Parathyroid adenoma (tissue), 2 donors: ENCODE results near the gene PHF1.

Experiments
- H2AFZ ChIP-seq: fragments of 300-600 bp; sonication (generic); one replicate; pipeline ENCODE4 v1.7.0; 2017; ENCODE audit warnings: antibody characterized with exemption, mild to moderate bottlenecking
- H3K27ac ChIP-seq: fragments of 300-600 bp; sonication (generic); one replicate; pipeline ENCODE4 v1.7.0; 2017
- H3K27me3 ChIP-seq: fragments of 300-600 bp; sonication (generic); one replicate; pipeline ENCODE4 v1.7.0; 2017; ENCODE audit warnings: low read length; ENCODE audit not compliant: control insufficient read depth, insufficient read depth
- H3K36me3 ChIP-seq: fragments of 300-600 bp; sonication (generic); one replicate; pipeline ENCODE4 v1.7.0; 2017; ENCODE audit warnings: low read length; ENCODE audit not compliant: control insufficient read depth, insufficient read depth
- H3K4me1 ChIP-seq: fragments of 300-600 bp; sonication (generic); one replicate; pipeline ENCODE4 v1.7.0; 2017; ENCODE audit warnings: control low read depth
- H3K4me2 ChIP-seq: fragments of 300-600 bp; sonication (generic); one replicate; pipeline ENCODE4 v1.7.0; 2017; ENCODE audit warnings: low read length
- H3K4me3 ChIP-seq: fragments of 300-600 bp; sonication (generic); one replicate; pipeline ENCODE4 v1.7.0; 2017; ENCODE audit warnings: low read depth, low read length
- H3K79me2 ChIP-seq: fragments of 300-600 bp; sonication (generic); one replicate; pipeline ENCODE4 v1.7.0; 2017; ENCODE audit warnings: control low read depth
- H3K9ac ChIP-seq: fragments of 300-600 bp; sonication (generic); one replicate; pipeline ENCODE4 v1.7.0; 2017; ENCODE audit warnings: mild to moderate bottlenecking
- H3K9me3 ChIP-seq: fragments of 300-600 bp; sonication (generic); one replicate; pipeline ENCODE4 v1.7.0; 2017; ENCODE audit warnings: low read length; ENCODE audit not compliant: control insufficient read depth
- CTCF ChIP-seq: fragments of 300-600 bp; sonication (generic); IDR thresholded peaks from one replicate; pipeline ENCODE4 v1.7.0; 2017; ENCODE audit warnings: antibody characterized with exemption, mild to moderate bottlenecking
- donor health status: primary hyperparathyroidism.

Gene PHF1

GRCh38 chr6:33428224-33428965 is 17.6 kb downstream of the PHF1 start:
- H3K9me3 ChIP-seq: no peaks in the 10 kb centered on the region
- H3K79me2 ChIP-seq: peaks cover 5% of the 10 kb centered on the region
- peak overlapping the region; percentile 70 for H2AFZ ChIP-seq
- peak overlapping the region; percentile 72 for H3K27ac ChIP-seq
- TF ChIP-seq CTCF: peak; percentile 36
- peak overlapping the region; percentile 46 for H3K4me3 ChIP-seq
- no peak overlapping the region for H3K9ac ChIP-seq
- H3K4me2 ChIP-seq: peak overlapping the region; percentile 70
- H3K27me3 ChIP-seq: no peaks in the 10 kb centered on the region
- peaks cover 18% of the 10 kb centered on the region for H3K4me1 ChIP-seq
- no peaks in the 10 kb centered on the region for H3K36me3 ChIP-seq

- no peaks in the 10 kb centered on the region for H3K36me3 ChIP-seq
- H3K79me2 ChIP-seq: peaks cover 5% of the 10 kb centered on the region
- peak overlapping the region; percentile 46 for H3K4me3 ChIP-seq
- peak overlapping the region; percentile 72 for H3K27ac ChIP-seq
- no peaks in the 10 kb centered on the region for H3K9me3 ChIP-seq
- H3K27me3 ChIP-seq: no peaks in the 10 kb centered on the region
- H3K4me2 ChIP-seq: no peak overlapping the region
- H3K9ac ChIP-seq: no peak overlapping the region
- TF ChIP-seq CTCF: no peak
- H3K4me1 ChIP-seq: peaks cover 18% of the 10 kb centered on the region
- H2AFZ ChIP-seq: no peak overlapping the region
These were observed 18.3 kb downstream of the PHF1 start for GRCh38 chr6:33428966-33429749.

GRCh38 chr6:33429750-33430052 is 18.9 kb downstream of the PHF1 start:
- no peaks in the 10 kb centered on the region for H3K27me3 ChIP-seq
- H3K36me3 ChIP-seq: no peaks in the 10 kb centered on the region
- no peak overlapping the region for H3K27ac ChIP-seq
- H3K4me2 ChIP-seq: no peak overlapping the region
- no peak overlapping the region for H2AFZ ChIP-seq
- peaks cover 14% of the 10 kb centered on the region for H3K4me1 ChIP-seq
- H3K9ac ChIP-seq: no peak overlapping the region
- no peak for TF ChIP-seq CTCF
- peaks cover 5% of the 10 kb centered on the region for H3K79me2 ChIP-seq
- no peak overlapping the region for H3K4me3 ChIP-seq
- H3K9me3 ChIP-seq: no peaks in the 10 kb centered on the region

- no peaks in the 10 kb centered on the region for H3K36me3 ChIP-seq
- H3K27ac ChIP-seq: no peak overlapping the region
- H3K79me2 ChIP-seq: peaks cover 5% of the 10 kb centered on the region
- H3K27me3 ChIP-seq: no peaks in the 10 kb centered on the region
- H2AFZ ChIP-seq: no peak overlapping the region
- no peak overlapping the region for H3K4me2 ChIP-seq
- H3K4me3 ChIP-seq: no peak overlapping the region
- H3K9ac ChIP-seq: no peak overlapping the region
- TF ChIP-seq CTCF: no peak
- peaks cover 11% of the 10 kb centered on the region for H3K4me1 ChIP-seq
- H3K9me3 ChIP-seq: no peaks in the 10 kb centered on the region
These were observed 19.5 kb downstream of the PHF1 start for GRCh38 chr6:33430334-33430733.
